GM12801 (cell line): Measurements from ENCODE around the gene MBP.

Experiments
- CTCF ChIP-seq: IDR thresholded peaks from one replicate; pipeline ENCODE4 v1.5.1; 2011; ENCODE audit warnings: control low read depth; ENCODE audit not compliant: insufficient read length; ENCODE audit errors: extremely low read depth

The MBP gene

GRCh38 chr18:77123320-77124231 is 9.0 kb downstream of the MBP start:
- no peak for TF ChIP-seq CTCF

- TF ChIP-seq CTCF: no peak
Measured at GRCh38 chr18:77121523-77121922, 11.1 kb downstream of the MBP start.

- no peak for TF ChIP-seq CTCF
Measured at GRCh38 chr18:77119851-77120491, 12.6 kb downstream of the MBP start.

GRCh38 chr18:77119101-77119850 is 13.3 kb downstream of the MBP start:
- no peak for TF ChIP-seq CTCF

GRCh38 chr18:77118256-77119090 is 14.1 kb downstream of the MBP start:
- no peak for TF ChIP-seq CTCF

- no peak for TF ChIP-seq CTCF
Measured at GRCh38 chr18:77116201-77117080, 16.1 kb downstream of the MBP start.
